Mesodermal cell (in vitro differentiated cells): Measurements from ENCODE around the gene TCF23.

Experiments
- H3K27ac ChIP-seq: 2 replicates; pipeline ENCODE4 v1.7.0; 2013; ENCODE audit warnings: mild to moderate bottlenecking, low read depth, low read length, moderate library complexity; ENCODE audit not compliant: severe bottlenecking
- H3K36me3 ChIP-seq: 2 replicates; pipeline ENCODE4 v1.7.1; 2013; ENCODE audit warnings: mild to moderate bottlenecking, low read length, moderate library complexity; ENCODE audit not compliant: control insufficient read depth, insufficient read depth
- H3K4me1 ChIP-seq: one replicate; pipeline ENCODE4 v1.7.1; 2013; ENCODE audit warnings: mild to moderate bottlenecking, low read length; ENCODE audit not compliant: insufficient read depth, control insufficient read depth, poor library complexity, severe bottlenecking
- H3K4me3 ChIP-seq: 2 replicates; pipeline ENCODE4 v1.7.0; 2013; ENCODE audit warnings: low read length, control low read depth, mild to moderate bottlenecking; ENCODE audit not compliant: insufficient read depth, poor library complexity, severe bottlenecking; ENCODE audit errors: extremely low read depth
- H3K9me3 ChIP-seq: 2 replicates; pipeline ENCODE4 v1.7.1; 2013; ENCODE audit warnings: mild to moderate bottlenecking, low read length, moderate library complexity; ENCODE audit not compliant: control insufficient read depth
- WGBS, 2 experiments: methylation state at CpG; one replicate each; pipeline ENCODE4 v1.1.5; 2013; ENCODE audit warnings: missing lambda C conversion rate in 2 of 2; ENCODE audit not compliant: insufficient coverage in 2 of 2; 5-methylcytosine and 5-hydroxymethylcytosine counted together

Gene TCF23

GRCh38 chr2:27155069-27155520 is 6.3 kb downstream of the TCF23 start:
- Histone ChIP-seq H3K27ac (no peak overlapping the region), H3K36me3 (no peaks in the 10 kb centered on the region), H3K4me1 (peaks cover 3% of the 10 kb centered on the region), H3K9me3 (no peaks in the 10 kb centered on the region), H3K4me3 (no peak overlapping the region)
- WGBS, 2 experiments: 89 to 95% methylated on average over 7 to 8 of the region's 9 CpGs

GRCh38 chr2:27158468-27158867 is 9.7 kb downstream of the TCF23 start:
- H3K27ac ChIP-seq: no peak overlapping the region
- no peaks in the 10 kb centered on the region for H3K36me3 ChIP-seq
- H3K4me1 ChIP-seq: no peaks in the 10 kb centered on the region
- no peak overlapping the region for H3K4me3 ChIP-seq
- WGBS, 2 experiments: 82 to 100% methylated on average over 1 to 5 of the region's 6 CpGs
- no peaks in the 10 kb centered on the region for H3K9me3 ChIP-seq

- no peaks in the 10 kb centered on the region for H3K9me3 ChIP-seq
- H3K4me3 ChIP-seq: no peak overlapping the region
- H3K36me3 ChIP-seq: no peaks in the 10 kb centered on the region
- no peak overlapping the region for H3K27ac ChIP-seq
- 88 to 95% methylated on average over 6 of the region's 6 CpGs for WGBS, 2 experiments
- H3K4me1 ChIP-seq: no peaks in the 10 kb centered on the region
Measured at GRCh38 chr2:27159271-27159670, 10.5 kb downstream of the TCF23 start.

DNA sequence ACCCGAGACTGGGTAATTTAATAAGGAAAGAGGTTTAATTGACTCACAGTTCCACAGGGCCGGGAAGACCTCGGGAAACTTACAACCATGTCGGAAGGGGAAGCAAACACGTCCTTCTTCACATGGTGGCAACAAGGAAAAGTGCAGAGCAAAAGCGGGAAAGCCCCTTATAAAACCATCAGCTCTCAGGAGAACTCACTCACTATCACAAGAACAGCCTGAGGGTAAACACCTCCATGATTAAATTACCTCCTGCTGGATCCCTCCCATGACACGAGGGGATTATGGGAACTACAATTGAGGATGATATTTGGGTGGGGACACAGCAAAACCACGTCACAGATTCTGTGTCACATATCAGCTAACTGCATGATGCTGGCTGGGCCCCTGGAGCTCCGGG is 11.4 kb downstream of the TCF23 start:
- Histone ChIP-seq H3K36me3 (no peaks in the 10 kb centered on the region), H3K4me3 (no peak overlapping the region), H3K4me1 (no peaks in the 10 kb centered on the region), H3K27ac (no peak overlapping the region), H3K9me3 (peaks cover 4% of the 10 kb centered on the region)
- WGBS, 2 experiments: 93 to 94% methylated on average over 6 to 7 of the region's 9 CpGs

GRCh38 chr2:27162151-27163121 is 13.6 kb downstream of the TCF23 start:
- peaks cover 5% of the 10 kb centered on the region for H3K9me3 ChIP-seq
- H3K27ac ChIP-seq: no peak overlapping the region
- WGBS, 2 experiments: 87 to 89% methylated on average over 12 to 13 of the region's 15 CpGs
- no peaks in the 10 kb centered on the region for H3K4me1 ChIP-seq
- no peak overlapping the region for H3K4me3 ChIP-seq
- no peaks in the 10 kb centered on the region for H3K36me3 ChIP-seq

DNA sequence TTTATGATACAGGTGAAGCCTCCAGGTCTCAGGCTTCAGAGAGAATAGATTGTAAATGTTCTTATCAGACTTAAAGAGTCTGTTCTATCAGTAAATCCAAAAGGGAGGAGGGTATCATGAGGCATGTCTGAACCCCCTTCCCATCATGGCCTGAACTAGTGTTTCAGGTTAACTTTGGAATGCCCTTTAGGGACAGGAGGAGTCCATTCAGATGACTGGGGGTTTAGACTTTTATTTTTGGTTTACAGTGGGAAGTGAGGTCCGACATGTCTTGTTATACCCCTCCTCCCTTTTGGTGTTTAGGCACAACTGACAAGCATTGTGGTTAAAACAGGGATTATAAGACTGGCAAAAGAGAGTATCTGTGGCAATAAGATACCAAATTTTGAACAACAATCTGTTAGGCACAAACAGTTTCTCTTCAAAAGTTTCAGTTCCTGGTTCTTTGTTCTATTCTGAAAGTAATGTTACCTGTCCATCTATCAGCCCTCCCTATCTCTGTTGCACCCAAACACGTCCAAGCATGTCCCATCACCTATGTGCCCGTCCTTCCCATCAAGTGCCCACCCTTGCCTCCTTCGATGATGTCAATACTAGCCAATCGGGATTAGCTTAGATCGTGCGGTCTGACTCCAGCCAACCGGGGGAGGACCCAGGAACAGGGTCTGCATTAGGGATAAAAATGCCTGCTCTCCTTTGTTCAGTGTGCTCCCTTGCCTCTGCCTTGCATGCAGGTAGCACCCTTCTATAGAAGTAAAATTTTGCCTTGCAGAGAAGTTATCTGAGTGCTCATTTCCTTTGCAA is 16.4 kb downstream of the TCF23 start:
- H3K36me3 ChIP-seq: no peaks in the 10 kb centered on the region
- H3K4me3 ChIP-seq: no peak overlapping the region
- H3K9me3 ChIP-seq: peaks cover 5% of the 10 kb centered on the region
- H3K4me1 ChIP-seq: no peaks in the 10 kb centered on the region
- no peak overlapping the region for H3K27ac ChIP-seq
- WGBS, 2 experiments: 78 to 95% methylated on average over 7 to 8 of the region's 8 CpGs

GRCh38 chr2:27170581-27171337 is 22.0 kb downstream of the TCF23 start:
- H3K36me3 ChIP-seq: no peaks in the 10 kb centered on the region
- WGBS, 2 experiments: 93 to 100% methylated on average over 1 to 3 of the region's 6 CpGs

DNA sequence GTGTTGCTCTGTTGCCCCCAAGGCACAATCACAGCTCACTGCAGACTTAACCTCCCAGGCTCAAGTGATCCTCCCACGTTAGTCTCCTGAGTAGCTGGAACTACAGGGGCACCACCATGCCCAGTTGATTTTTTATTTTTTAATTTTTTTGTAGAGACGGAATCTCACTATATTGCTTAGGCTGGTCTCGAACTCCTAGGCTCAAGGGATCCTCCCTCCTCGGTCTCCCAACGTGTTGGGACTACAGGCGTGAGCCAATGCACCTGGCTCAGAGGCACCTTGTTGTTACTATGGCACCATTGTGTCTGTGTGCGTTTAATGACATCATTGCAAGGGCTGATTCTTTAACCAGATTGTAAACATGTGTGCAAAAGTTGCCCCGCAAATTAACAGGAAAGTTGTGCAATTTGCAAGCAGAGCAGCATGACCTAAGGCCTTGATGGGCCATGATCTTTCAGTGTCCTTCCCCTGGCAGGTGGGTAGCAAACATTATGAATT is 22.6 kb downstream of the TCF23 start:
- 90 to 93% methylated on average over 7 of the region's 8 CpGs for WGBS, 2 experiments
- Histone ChIP-seq H3K9me3 (no peaks in the 10 kb centered on the region), H3K36me3 (no peaks in the 10 kb centered on the region), H3K27ac (no peak overlapping the region), H3K4me1 (no peaks in the 10 kb centered on the region), H3K4me3 (no peak overlapping the region)

More at GRCh38 chr2:27170581-27171337, 22.0 kb downstream of the TCF23 start:
- Histone ChIP-seq H3K9me3 (no peaks in the 10 kb centered on the region), H3K4me1 (no peaks in the 10 kb centered on the region), H3K4me3 (no peak overlapping the region), H3K27ac (no peak overlapping the region)

GRCh38 chr2:27174638-27175037 is 25.8 kb downstream of the TCF23 start:
- Histone ChIP-seq H3K4me1 (no peaks in the 10 kb centered on the region), H3K9me3 (no peaks in the 10 kb centered on the region), H3K27ac (no peak overlapping the region), H3K36me3 (no peaks in the 10 kb centered on the region), H3K4me3 (no peak overlapping the region)
- 77 to 83% methylated on average over 5 to 6 of the region's 6 CpGs for WGBS, 2 experiments

DNA sequence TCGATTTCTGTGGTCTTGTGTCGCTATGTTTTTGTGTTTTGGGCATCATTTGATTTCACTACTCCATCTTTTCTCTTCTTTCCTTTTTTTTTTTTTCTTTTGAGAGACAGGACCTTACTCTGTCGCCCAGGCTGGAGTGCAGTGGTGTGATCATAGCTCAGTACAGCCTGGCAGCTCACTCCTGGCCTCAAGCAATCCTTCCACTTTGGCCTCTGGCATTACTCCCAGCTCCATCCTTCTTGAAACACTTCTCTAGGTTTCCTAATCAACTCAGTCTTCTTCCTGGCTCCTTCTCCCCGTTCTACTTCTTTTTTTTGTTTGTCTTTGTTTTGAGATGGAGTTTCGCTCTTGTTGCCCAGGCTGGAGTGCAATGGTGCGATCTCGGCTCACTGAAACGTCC is 26.5 kb downstream of the TCF23 start:
- Histone ChIP-seq H3K9me3 (no peaks in the 10 kb centered on the region), H3K36me3 (no peaks in the 10 kb centered on the region), H3K4me1 (no peaks in the 10 kb centered on the region), H3K27ac (no peak overlapping the region), H3K4me3 (no peak overlapping the region)
- 86 to 94% methylated on average over 4 to 6 of the region's 8 CpGs for whole genome bisulfite sequencing, 2 experiments
